GM19324 (cell line): Measurements from ENCODE around the gene TNFRSF21.
A peak's percentile ranks its signal among the peaks of the same experiment; 100 is the strongest.
"Not testable (repeated sequence)": the region's sequence is repeated elsewhere in the genome, so short reads cannot be mapped to it uniquely, and the experiment has no call there.

Experiments
- ATAC-seq: cut with Tn5 transposase; IDR thresholded peaks from one replicate; pipeline ENCODE4 v1.9.1; 2021; ENCODE audit warnings: mild to moderate bottlenecking, moderate library complexity; ENCODE audit not compliant: unreplicated experiment, low FRiP score

TNFRSF21 gene

GRCh38 chr6:47292027-47292426, 17.7 kb downstream of the TNFRSF21 start:
- ATAC-seq: no peak

GRCh38 chr6:47290124-47290834, 19.4 kb downstream of the TNFRSF21 start:
- ATAC-seq: no peak

DNA sequence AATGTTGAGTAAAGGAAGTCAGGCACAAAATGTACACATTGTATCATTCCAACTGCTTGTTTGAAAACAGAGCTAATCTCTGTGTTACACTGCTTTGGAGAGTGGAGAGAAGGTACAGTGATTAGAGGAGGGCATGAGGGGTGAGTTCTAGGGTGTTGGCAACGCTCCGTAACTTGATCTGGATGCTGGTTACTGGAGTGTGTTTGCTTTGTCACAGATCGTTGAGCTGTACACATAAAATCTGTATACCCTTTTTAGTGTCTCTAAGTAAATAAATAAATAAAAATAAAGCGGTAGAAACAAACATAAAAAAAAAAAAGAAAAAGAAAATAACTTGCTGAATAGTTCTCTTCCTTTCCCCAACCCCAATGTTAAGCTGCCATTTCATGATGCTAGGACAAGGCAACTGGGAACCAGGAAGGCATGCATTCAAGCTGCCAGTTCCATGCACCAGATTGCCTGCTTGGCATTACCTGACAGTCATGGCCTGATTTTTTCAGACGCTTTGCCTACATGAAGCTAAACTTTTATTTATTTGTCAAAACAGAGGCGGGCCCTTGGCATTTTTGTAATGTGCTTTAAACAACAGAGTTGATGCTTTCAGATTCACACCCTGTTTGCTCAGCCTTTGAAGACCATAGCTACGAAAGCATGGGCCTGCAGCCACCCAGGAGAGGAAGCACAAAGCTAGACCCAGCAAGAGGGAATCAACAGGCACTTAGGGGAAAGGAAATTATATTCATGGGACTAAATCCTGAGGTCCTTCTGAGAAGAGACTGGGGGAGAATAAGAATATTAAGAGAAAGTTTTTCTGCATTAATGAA, 21.2 kb downstream of the TNFRSF21 start:
- no peak for ATAC-seq

DNA sequence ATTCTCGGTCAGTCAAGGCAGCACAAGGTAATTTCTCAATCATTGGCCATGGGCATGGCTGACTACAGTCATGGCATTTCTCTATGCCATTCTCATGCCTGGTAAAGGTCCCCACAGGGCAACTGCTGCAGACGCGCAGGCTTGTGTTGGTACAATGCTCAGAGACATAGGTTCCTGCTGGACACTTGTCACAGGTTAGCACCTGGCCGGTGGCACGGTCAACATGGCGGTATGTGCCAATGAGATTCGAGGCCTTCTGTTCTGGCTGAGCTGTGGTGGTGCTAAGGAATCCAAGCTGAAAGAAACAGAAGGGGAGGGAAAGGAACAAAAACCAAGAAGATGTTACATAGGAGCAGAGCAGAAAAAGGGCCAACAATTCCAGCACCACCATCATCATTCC, 23.4 kb downstream of the TNFRSF21 start:
- no peak for ATAC-seq

- no peak for ATAC-seq
Observed at GRCh38 chr6:47283993-47284392, 25.7 kb downstream of the TNFRSF21 start.

GRCh38 chr6:47278545-47278944, 31.2 kb downstream of the TNFRSF21 start:
- peak; percentile 63 for ATAC-seq

GRCh38 chr6:47277702-47278101, 32.0 kb downstream of the TNFRSF21 start:
- no peak for ATAC-seq

- no peak for ATAC-seq
Observed at GRCh38 chr6:47276377-47276776, 33.3 kb downstream of the TNFRSF21 start.

DNA sequence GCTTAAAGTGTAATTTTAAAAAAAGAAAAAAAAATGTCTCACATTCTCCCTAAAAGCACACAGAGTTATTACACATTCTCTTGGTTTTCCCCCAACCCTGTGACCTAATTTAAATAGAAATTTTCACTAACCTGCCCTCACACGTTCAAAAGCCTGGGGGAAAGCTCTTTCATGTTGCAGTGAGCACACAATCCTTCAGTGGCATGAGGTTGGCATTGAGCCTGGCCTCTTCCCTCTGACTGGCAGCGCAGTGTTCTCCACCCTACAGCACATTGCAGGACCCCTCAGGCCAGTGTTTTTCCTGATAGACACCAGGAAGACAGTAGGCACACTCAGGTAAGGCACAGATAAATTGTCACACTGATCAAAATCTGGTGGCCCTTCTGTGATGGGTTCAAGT, 34.1 kb downstream of the TNFRSF21 start:
- no peak for ATAC-seq

DNA sequence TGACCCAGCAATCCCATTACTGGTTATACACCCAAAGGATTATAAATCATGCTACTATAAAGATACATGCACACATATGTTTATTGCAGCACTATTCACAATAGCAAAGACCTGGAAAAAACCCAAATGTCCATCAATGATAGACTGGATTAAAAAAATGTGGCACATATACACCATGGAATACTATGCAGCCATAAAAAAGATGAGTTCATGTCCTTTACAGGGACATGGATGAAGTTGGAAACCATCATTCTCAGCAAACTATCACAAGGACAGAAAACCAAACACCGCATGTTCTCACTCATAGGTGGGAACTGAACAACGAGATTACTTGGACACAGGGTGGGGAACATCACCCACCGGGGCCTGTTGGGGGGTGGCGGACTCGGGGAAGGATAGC, 34.6 kb downstream of the TNFRSF21 start:
- not testable (repeated sequence) for ATAC-seq

GRCh38 chr6:47268572-47269187, 41.0 kb downstream of the TNFRSF21 start:
- ATAC-seq: no peak

DNA sequence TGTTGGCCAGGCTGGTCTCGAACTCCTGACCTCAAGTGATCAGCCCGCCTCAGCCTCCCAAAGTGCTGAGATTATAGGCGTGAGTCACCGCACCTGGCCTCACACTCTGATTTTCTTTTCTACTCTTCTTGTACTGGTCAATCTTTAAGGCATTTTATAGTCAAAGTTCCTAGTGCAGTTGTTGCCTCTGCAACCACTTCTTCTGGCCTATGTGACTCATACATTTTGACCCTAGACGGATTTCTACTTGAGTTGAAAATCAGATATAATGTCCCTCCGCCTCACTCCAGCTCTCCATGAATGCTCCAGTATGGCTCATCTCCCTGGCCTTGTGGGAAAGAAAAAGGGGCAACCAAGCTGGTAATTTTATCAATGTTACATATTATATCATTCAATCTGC, 42.4 kb downstream of the TNFRSF21 start:
- no peak for ATAC-seq

DNA sequence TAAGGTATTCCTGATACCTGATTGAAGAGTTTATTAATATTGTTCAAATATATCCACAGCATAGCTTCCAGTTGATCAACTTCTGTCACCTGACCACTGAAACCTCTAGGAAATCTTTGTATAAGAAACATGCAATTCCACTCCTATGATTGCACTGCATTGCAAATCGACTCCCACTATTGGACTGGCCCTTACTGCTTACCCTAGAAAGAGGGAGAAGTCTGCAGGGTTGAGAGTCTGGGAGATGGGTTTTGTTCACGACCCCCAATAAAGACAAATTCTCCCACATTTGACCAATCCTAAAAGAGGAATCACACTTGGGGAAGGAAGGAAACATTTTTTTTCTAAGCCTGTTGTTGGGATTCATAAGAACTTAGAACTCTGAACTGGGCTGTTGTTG, 43.7 kb downstream of the TNFRSF21 start:
- ATAC-seq: no peak

DNA sequence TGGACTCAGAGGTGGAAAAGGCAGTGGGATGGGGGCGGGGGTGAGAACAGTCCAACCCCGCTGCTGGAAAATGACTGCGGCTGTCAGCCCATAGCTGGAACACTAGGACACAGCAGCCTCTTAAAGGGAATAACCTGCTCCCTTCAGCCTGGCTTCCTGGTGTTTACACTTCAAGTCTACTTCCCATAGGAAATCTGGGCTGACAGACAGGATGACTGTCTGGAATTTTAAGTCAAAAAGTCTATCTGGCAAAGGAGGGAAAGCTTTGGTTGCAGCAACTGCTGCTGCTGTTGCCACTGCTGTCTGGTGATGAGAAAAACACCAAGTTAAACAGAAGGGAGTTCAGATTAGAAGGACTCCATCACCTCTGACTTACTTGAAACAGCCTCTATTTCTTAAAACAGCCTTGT, 44.9 kb downstream of the TNFRSF21 start:
- ATAC-seq: no peak

DNA sequence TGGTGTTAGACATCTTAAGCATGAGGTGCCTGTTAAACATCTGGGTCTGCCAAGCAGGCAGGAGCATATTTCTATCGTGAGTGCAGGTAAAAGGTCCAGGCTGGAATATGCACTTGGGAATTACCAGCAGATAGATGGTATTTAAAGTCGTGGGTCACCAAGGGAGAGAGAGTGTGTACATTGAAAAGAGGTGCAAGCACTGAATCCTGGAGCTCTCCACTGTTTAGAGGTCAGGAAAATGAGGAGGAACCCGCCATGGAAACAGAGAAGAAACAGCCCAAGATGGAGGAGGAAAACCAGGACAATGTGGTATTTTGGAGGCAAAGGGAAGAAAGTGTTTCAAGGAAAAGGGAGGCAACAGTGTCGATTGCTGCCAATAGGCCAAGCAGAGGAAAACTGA, 46.4 kb downstream of the TNFRSF21 start:
- ATAC-seq: no peak

- ATAC-seq: no peak
Observed at GRCh38 chr6:47262231-47262630, 47.5 kb downstream of the TNFRSF21 start.

GRCh38 chr6:47261191-47261590, 48.5 kb downstream of the TNFRSF21 start:
- no peak for ATAC-seq

- ATAC-seq: no peak
Observed at GRCh38 chr6:47260021-47260420, 49.7 kb downstream of the TNFRSF21 start.

GRCh38 chr6:47258724-47259347, 50.9 kb downstream of the TNFRSF21 start:
- ATAC-seq: no peak

DNA sequence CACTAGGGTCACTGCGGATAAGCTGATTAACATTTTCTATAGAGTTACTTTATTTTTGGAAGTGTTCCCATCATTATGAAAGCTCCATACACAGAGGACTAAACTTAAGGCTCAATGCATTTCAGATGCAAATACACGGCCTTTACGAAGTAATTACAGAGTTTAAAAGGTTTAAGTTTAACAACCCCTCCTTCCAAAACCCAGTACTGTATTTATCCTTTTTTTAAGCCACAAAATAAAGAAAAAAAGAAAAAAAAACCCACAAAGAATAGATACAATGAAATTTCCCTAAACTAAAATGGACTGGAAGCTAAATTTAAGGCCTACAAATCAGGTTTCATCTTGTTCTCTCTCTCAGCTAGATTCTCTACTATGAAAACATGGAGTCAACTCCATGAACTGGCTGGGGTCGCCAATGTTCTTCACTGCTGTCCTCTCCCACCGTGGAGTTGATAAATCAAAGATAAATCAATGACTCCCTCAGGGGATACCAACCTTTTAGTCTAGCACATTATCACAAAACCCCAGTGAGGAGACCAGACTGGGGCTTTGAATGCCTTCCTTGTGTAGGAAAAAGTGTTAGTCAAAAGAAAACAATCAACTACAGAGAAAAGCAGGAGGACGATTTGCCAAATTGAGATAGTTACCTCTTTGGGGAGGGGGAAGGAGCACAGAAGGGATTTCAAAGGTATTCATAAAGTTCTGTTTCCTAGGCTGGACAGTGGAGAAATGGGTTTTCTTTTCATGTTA, 52.5 kb downstream of the TNFRSF21 start:
- ATAC-seq: no peak
